Large intestine (tissue), 3 donors: Measurements from ENCODE around the gene TDRKH. TPM values are rescaled to one million over a fixed set of nuclear protein-coding genes. Genes with fewer than 3 reads are reported as not detected.

Experiments
- DNase-seq, 2 donors: peaks; one replicate each; pipeline versions ENCODE4 v3.0.0 to v3.0.0-alpha.2; 2013
- H3K27ac ChIP-seq: one replicate; pipeline ENCODE4 v1.5.1; 2013; ENCODE audit warnings: low read length
- H3K27me3 ChIP-seq: 2 replicates; pipeline ENCODE4 v1.6.1; 2013; ENCODE audit warnings: low read length; ENCODE audit not compliant: control insufficient read depth, insufficient read depth
- H3K36me3 ChIP-seq: 2 replicates; pipeline ENCODE4 v1.6.1; 2013; ENCODE audit warnings: low read length; ENCODE audit not compliant: control insufficient read depth, insufficient read depth
- H3K4me1 ChIP-seq: one replicate; pipeline ENCODE4 v1.6.1; 2013; ENCODE audit warnings: low read length; ENCODE audit not compliant: control insufficient read depth, insufficient read depth
- H3K4me3 ChIP-seq: one replicate; pipeline ENCODE4 v1.5.1; 2013; ENCODE audit warnings: low read length
- H3K9me3 ChIP-seq: one replicate; pipeline ENCODE4 v1.6.1; 2013; ENCODE audit warnings: mild to moderate bottlenecking, low read depth, low read length, moderate library complexity; ENCODE audit not compliant: control insufficient read depth
- WGBS: methylation state at CpG from one replicate; pipeline ENCODE4 v1.1.5; 2013; ENCODE audit warnings: low lambda C conversion rate; ENCODE audit not compliant: insufficient coverage; 5-methylcytosine and 5-hydroxymethylcytosine counted together
- polyA plus RNA-seq: library from polyadenylated mRNA; unstranded; fragments of 120-200 nt; gene quantifications from one replicate; pipeline ENCODE4 v1.2.1, GENCODE V29; 2013

TDRKH gene
- polyA plus RNA-seq, 1 donor: 4.2 TPM

DNA sequence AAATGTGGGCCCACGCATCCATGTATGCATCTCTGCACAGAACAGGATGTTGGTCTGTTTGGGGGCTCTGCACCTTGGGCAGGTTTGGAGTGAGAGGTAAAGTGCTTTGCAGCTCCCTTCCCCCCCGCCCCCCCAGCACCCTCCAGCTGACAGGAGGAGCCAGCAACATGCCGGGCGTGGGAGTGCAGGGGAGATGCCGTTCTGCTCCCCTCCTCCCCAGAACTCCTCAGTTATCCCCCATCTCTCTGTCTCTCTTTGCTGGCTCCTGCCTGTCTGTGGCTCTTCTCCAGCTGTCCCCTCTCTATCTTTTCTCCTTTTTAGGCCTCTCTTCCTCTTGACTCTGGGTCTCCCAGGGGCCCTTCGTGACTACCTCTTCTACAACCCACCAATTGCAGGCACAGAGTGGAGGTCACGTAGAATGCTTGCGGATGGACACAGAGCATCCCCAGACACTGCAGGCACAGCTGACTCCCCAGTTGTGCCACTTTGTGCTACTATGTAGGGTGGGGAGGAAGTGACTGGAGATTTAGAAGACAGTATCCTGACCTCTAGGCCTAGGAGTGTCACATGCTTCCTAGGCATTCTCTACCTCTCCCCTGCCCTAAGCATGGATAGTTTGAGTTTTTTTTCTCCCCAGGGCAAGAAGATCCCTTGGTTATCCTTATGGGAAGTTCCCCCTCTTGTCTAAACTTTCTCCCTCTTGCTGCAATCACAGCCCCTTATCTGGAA, 43.0 kb upstream of the TDRKH start:
- WGBS: no CpG with 5 or more reads among the region's 8 CpGs
- peaks cover 9% of the 10 kb centered on the region for H3K27me3 ChIP-seq
- no peak overlapping the region for H3K4me3 ChIP-seq
- no peaks in the 10 kb centered on the region for H3K36me3 ChIP-seq
- peaks cover 3% of the 10 kb centered on the region for H3K9me3 ChIP-seq
- no peak overlapping the region for H3K27ac ChIP-seq
- no peak for DNase-seq
- H3K4me1 ChIP-seq: peaks cover 31% of the 10 kb centered on the region

DNA sequence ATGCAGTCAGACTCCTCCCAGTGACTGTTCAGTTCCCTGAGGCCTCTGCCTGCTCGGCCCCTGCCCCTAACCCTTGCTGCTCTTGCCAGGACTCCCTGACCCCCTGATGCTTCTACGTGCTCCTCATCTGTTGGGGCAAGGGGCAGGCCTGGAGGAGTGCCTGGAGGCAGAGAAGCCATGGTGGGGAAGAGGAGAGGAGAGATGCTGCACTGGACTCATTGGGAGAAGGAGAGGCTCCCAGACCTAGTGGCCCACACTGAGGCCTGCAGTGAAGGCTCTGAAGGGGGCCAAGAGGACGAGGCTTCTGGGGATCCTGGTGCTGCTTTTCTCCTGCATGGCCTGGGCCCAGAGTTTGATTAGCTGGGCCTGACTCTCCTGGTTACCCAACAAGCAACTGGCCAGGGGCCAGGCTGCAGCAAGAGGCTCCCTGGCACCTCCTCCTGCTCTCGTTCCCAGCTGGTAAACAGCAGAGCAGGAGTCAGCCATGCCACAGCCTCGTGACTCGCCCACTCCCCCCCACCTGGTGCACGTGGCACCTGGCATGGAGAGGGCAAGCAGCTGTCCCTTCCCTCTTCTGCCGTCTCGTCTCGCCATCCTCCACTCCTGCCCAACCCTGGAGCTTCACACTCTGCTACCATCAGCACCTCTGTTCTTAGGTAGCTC, 42.1 kb upstream of the TDRKH start:
- Histone ChIP-seq H3K9me3 (peaks cover 3% of the 10 kb centered on the region), H3K4me1 (peaks cover 31% of the 10 kb centered on the region), H3K4me3 (no peak overlapping the region), H3K27ac (peak overlapping the region; percentile 63), H3K36me3 (no peaks in the 10 kb centered on the region), H3K27me3 (peaks cover 7% of the 10 kb centered on the region)
- DNase-seq: peak in 1 of 2 donors; percentile 53
- WGBS: 45% methylated on average over 4 of the region's 10 CpGs

- no CpG with 5 or more reads among the region's 5 CpGs for WGBS
- Histone ChIP-seq H3K4me3 (peak within 1 kb of the TSS; percentile 33), H3K4me1 (peaks cover 27% of the 10 kb centered on the region), H3K36me3 (no peaks in the 10 kb centered on the region), H3K27me3 (peaks cover 3% of the 10 kb centered on the region), H3K27ac (peak within 1 kb of the TSS; percentile 63), H3K9me3 (peaks cover 3% of the 10 kb centered on the region)
- peak; percentile 61 to 70 for DNase-seq
These were observed 41.3 kb upstream of the TDRKH start, which contains the start of gene RORC for GRCh38 chr1:151831605-151832004. TSS of gene RORC (minus strand) at chr1:151831802. CDS start at chr1:151831764, 38 bp downstream.

DNA sequence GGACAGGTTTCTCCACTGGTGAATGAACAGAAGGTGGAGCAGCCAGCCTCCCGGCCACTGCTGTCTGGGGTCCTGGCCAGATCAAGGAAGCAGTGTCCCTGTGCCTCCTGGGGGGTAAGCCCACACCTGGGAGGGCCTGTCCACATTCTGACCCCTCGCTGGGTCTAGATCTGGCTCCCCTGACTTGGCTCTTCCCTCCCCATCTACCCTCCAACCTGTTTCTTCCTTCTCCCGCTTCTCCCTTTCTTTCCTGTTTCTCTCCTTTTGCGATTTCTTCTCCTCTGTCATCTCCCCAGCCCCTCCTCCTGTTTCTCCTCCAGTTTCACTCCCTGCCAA, 40.9 kb upstream of the TDRKH start:
- H3K4me3 ChIP-seq: peak overlapping the region; percentile 33
- no peak for DNase-seq
- H3K4me1 ChIP-seq: peaks cover 28% of the 10 kb centered on the region
- H3K36me3 ChIP-seq: no peaks in the 10 kb centered on the region
- peaks cover 3% of the 10 kb centered on the region for H3K9me3 ChIP-seq
- peaks cover 3% of the 10 kb centered on the region for H3K27me3 ChIP-seq
- peak overlapping the region; percentile 63 for H3K27ac ChIP-seq
- WGBS: 97% methylated on average over 2 of the region's 4 CpGs

DNA sequence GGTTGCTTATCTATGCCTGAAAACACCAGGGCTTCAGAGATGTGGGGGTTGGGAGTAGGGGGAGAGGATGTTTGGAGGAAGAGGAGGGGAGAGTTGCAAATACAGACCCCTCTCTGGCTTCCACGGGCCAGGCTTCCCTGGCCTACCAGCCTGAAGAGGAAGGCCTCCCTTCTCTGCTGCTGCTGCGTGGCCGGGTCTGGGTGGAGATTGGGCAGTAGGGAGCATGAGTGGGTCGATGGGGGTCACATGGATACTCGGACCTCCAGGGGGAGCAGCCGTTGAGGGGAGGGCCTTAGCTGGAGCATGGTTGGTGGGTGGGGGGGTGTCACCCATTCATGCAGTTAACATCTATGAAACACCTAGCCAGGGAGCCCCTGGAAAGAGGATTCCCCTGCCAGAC, 39.8 kb upstream of the TDRKH start:
- DNase-seq: no peak
- H3K27ac ChIP-seq: no peak overlapping the region
- H3K4me3 ChIP-seq: no peak overlapping the region
- H3K9me3 ChIP-seq: peaks cover 3% of the 10 kb centered on the region
- no CpG with 5 or more reads among the region's 6 CpGs for WGBS
- peaks cover 3% of the 10 kb centered on the region for H3K27me3 ChIP-seq
- H3K36me3 ChIP-seq: no peaks in the 10 kb centered on the region
- H3K4me1 ChIP-seq: peaks cover 34% of the 10 kb centered on the region

DNA sequence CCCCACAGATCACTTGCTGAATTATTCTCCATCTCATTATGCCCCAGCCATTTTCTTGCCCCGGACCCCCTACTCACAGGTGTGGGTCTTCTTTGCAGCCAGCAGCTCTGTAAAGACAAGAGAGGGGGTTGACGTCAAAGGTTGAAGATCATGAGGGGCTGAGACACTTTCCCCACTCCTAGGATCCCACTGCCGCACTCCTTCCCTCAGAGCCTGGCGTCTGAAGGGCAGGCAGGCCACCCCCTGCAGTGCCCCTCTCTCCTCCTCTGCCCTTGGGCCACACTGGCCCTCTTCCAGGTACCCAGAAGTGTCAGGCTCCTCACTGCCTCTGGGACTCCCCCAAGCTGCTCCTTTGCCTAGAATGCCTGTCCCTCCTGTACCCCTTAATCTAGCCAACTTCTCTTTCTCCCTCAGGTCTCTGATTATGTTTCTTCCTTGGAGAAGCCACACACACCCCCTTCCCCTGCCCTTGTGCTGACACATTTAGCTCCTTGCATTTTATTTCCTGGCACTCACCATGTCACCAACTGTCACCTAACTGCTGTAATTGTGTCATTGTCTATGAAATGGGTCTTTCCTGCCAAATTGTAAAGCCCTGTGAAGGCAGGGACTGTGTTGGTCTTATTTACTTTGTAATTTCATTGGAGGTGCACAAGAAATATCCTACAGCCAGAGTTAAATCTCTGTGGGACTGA, 39.2 kb upstream of the TDRKH start:
- H3K4me1 ChIP-seq: peaks cover 35% of the 10 kb centered on the region
- H3K9me3 ChIP-seq: peaks cover 3% of the 10 kb centered on the region
- no peak for DNase-seq
- no peak overlapping the region for H3K4me3 ChIP-seq
- WGBS: no CpG with 5 or more reads among the region's 4 CpGs
- no peak overlapping the region for H3K27ac ChIP-seq
- peaks cover 3% of the 10 kb centered on the region for H3K27me3 ChIP-seq
- no peaks in the 10 kb centered on the region for H3K36me3 ChIP-seq

DNA sequence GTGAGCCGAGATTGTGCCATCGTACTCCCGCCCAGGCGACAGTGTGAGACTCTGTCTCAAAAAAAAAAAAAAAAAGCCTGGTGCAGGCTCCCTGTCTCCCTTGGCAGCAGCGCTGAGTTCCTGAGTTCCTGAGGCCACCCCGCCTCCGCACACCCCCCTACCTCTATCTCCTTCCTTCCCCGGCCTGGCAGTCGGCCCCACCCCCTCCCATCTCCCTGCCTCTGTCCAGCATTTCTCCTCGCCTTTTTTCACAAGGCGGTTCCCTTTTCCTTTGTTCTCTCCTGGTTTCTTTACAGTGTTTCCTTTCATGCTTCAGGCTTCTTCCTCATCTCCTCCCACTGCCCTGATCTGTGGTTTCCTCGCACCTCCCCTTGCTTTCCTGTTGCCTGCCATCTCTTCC, 38.6 kb upstream of the TDRKH start:
- peaks cover 33% of the 10 kb centered on the region for H3K4me1 ChIP-seq
- WGBS: 0% methylated on average over 2 of the region's 12 CpGs

GRCh38 chr1:151827853-151828252, 37.6 kb upstream of the TDRKH start:
- H3K4me1 ChIP-seq: peaks cover 33% of the 10 kb centered on the region
- WGBS: no CpG with 5 or more reads among the region's 9 CpGs
- H3K27me3 ChIP-seq: peaks cover 3% of the 10 kb centered on the region
- no peak overlapping the region for H3K27ac ChIP-seq
- no peak overlapping the region for H3K4me3 ChIP-seq
- no peaks in the 10 kb centered on the region for H3K36me3 ChIP-seq
- no peak for DNase-seq
- H3K9me3 ChIP-seq: peaks cover 3% of the 10 kb centered on the region

More for the DNA sequence above, 38.6 kb upstream of the TDRKH start:
- Histone ChIP-seq H3K27me3 (peaks cover 3% of the 10 kb centered on the region), H3K9me3 (peaks cover 3% of the 10 kb centered on the region), H3K36me3 (no peaks in the 10 kb centered on the region), H3K27ac (no peak overlapping the region), H3K4me3 (no peak overlapping the region)
- peak in 1 of 2 donors; percentile 61 for DNase-seq

DNA sequence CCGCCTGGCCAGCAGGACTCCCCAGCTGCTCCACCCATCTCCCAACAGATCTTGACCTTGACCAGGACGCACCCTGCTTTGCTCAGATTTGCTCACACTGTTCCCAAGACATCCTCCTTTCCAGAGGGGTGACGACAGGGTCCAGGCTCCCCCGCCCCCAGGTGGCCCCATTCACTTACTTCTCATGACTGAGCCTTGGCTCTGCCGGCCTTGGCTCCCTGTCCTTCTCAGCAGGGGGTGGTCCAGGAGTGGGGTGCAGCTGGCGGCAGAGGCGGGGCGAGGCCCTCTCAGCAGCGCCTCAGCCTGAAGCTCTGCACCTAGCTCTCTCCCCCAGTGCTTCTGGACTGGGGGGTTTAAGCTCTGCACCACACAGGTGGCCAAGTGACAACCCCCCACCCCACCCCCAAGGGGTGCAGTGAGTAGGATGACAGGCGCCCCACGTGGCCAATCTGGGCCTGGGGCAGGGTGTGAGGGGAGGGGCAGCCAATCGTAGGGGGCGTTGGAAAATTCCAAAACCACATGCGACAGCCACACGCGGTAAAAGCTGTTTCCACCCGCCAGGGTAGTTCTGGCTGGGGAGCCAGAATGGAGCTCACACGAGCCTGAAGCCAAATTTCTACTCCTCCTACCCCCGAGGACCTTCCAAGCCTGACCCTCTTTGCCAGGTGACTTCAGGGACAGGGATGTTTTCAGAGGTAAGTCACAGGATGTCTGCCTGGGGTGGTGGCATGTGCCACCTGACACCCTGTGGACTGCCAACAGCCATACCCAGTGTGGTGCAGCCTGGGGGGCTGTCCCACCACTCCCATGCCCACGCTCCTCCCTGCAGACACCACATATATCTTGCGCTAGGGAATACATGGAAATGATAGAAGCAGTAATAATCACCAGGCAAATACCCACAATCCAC, 35.7 kb upstream of the TDRKH start:
- no peak overlapping the region for H3K4me3 ChIP-seq
- peaks cover 3% of the 10 kb centered on the region for H3K27me3 ChIP-seq
- H3K27ac ChIP-seq: no peak overlapping the region
- no peaks in the 10 kb centered on the region for H3K9me3 ChIP-seq
- H3K36me3 ChIP-seq: no peaks in the 10 kb centered on the region
- peaks cover 25% of the 10 kb centered on the region for H3K4me1 ChIP-seq
- peak; percentile 80 to 82 for DNase-seq
- no CpG with 5 or more reads among the region's 21 CpGs for WGBS

DNA sequence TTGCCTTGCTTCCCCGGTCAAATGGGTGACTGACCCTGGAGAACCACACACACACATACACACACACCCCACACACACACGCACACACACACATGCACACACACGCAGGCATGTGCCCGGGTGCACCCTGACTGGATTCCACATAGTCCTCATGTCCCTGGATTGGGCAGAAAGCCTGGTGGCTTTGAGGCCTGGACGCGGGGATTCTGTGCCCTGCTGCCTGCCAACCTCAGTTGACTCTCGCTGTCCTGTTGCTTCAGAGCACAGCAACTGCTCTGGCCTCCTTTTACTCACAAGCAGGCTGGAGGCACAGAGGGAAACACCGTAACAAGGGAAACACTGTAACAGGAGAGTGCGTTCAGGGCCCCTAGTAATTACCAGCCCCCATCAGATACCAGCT, 34.9 kb upstream of the TDRKH start:
- Histone ChIP-seq H3K4me1 (peaks cover 21% of the 10 kb centered on the region), H3K9me3 (no peaks in the 10 kb centered on the region), H3K27me3 (peaks cover 3% of the 10 kb centered on the region), H3K36me3 (no peaks in the 10 kb centered on the region), H3K4me3 (no peak overlapping the region), H3K27ac (no peak overlapping the region)
- DNase-seq: no peak
- WGBS: no CpG with 5 or more reads among the region's 9 CpGs
